KMS-11 (cell line): ENCODE data around the gene WASHC3.
A peak's percentile ranks its signal among the peaks of the same experiment; 100 is the strongest.

Source experiments
- H2AFZ ChIP-seq: fragments of 200-600 bp; sonication (generic); 2 replicates; pipeline ENCODE4 v1.6.1; 2016; ENCODE audit warnings: antibody characterized with exemption, mixed run types, low read depth
- H3K27ac ChIP-seq: fragments of 200-600 bp; sonication (generic); 2 replicates; pipeline ENCODE4 v1.6.1; 2016; ENCODE audit warnings: mild to moderate bottlenecking, mixed run types
- H3K27me3 ChIP-seq: fragments of 200-600 bp; sonication (generic); 2 replicates; pipeline ENCODE4 v1.6.1; 2017; ENCODE audit warnings: mild to moderate bottlenecking, low read depth, mixed run types, moderate library complexity; ENCODE audit not compliant: insufficient read depth
- H3K36me3 ChIP-seq: fragments of 200-600 bp; sonication (generic); 2 replicates; pipeline ENCODE4 v1.6.1; 2017; ENCODE audit warnings: mild to moderate bottlenecking, mixed run types; ENCODE audit not compliant: insufficient read depth
- H3K4me1 ChIP-seq: fragments of 200-600 bp; sonication (generic); 2 replicates; pipeline ENCODE4 v1.6.1; 2016; ENCODE audit warnings: mild to moderate bottlenecking, low read depth, mixed run types; ENCODE audit not compliant: poor library complexity, severe bottlenecking
- H3K4me2 ChIP-seq: fragments of 200-600 bp; sonication (generic); 2 replicates; pipeline ENCODE4 v1.7.0; 2016; ENCODE audit warnings: mild to moderate bottlenecking, mixed run types
- H3K4me3 ChIP-seq: fragments of 200-600 bp; sonication (generic); IDR thresholded peaks from 2 replicates; pipeline ENCODE4 v1.6.1; 2017; ENCODE audit warnings: low read depth, low read length, mixed read lengths; ENCODE audit not compliant: insufficient read depth
- H3K79me2 ChIP-seq: fragments of 200-600 bp; sonication (generic); 2 replicates; pipeline ENCODE4 v1.6.1; 2016; ENCODE audit warnings: low read depth, mixed run types; ENCODE audit not compliant: insufficient read depth
- H3K9ac ChIP-seq: fragments of 200-600 bp; sonication (generic); 2 replicates; pipeline ENCODE4 v1.6.1; 2016; ENCODE audit warnings: mild to moderate bottlenecking, mixed run types
- H4K20me1 ChIP-seq: fragments of 200-600 bp; sonication (generic); 2 replicates; pipeline ENCODE4 v1.6.1; 2016; ENCODE audit warnings: mild to moderate bottlenecking, mixed run types; ENCODE audit not compliant: insufficient read depth
- TF ChIP-seq, protein P1 (sequence below): fragments of 200-600 bp; sonication (generic); conservative IDR thresholded peaks from 2 replicates; pipeline ENCODE4 v1.6.1; 2017; ENCODE audit warnings: low read depth, mild to moderate bottlenecking, antibody characterized with exemption, low read length, moderate library complexity, mixed read lengths

WASHC3 gene

DNA sequence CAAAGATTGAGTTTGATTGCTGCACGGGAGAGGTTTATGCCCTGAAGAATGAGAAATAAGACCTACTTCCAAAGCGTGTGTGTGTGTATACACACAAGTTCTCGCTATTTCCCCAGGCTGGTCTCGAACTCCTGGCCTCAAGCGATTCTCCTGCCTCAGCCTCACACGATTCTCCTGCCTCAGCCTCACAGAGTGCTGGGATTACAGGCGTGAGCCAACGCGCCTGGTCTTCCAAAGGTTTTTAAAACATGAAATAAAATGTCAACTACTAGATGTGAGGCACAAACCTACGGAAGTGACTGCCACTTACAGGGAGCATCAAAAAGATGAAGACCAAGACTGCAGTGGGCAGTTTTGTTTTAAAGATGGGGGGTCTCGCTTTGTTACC lies 622 bp upstream of the WASHC3 start:
- Histone ChIP-seq H3K27me3 (no peaks in the 10 kb centered on the region), H3K79me2 (no peaks in the 10 kb centered on the region), H3K4me2 (peak overlapping the region; percentile 82), H3K4me1 (peaks cover 8% of the 10 kb centered on the region), H2AFZ (peak overlapping the region; percentile 93), H3K27ac (no peak overlapping the region), H3K9ac (no peak overlapping the region), H3K36me3 (no peaks in the 10 kb centered on the region), H3K4me3 (no peak overlapping the region), H4K20me1 (no peaks in the 10 kb centered on the region)
- TF ChIP-seq, protein P1, sequence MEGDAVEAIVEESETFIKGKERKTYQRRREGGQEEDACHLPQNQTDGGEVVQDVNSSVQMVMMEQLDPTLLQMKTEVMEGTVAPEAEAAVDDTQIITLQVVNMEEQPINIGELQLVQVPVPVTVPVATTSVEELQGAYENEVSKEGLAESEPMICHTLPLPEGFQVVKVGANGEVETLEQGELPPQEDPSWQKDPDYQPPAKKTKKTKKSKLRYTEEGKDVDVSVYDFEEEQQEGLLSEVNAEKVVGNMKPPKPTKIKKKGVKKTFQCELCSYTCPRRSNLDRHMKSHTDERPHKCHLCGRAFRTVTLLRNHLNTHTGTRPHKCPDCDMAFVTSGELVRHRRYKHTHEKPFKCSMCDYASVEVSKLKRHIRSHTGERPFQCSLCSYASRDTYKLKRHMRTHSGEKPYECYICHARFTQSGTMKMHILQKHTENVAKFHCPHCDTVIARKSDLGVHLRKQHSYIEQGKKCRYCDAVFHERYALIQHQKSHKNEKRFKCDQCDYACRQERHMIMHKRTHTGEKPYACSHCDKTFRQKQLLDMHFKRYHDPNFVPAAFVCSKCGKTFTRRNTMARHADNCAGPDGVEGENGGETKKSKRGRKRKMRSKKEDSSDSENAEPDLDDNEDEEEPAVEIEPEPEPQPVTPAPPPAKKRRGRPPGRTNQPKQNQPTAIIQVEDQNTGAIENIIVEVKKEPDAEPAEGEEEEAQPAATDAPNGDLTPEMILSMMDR: no peak

DNA sequence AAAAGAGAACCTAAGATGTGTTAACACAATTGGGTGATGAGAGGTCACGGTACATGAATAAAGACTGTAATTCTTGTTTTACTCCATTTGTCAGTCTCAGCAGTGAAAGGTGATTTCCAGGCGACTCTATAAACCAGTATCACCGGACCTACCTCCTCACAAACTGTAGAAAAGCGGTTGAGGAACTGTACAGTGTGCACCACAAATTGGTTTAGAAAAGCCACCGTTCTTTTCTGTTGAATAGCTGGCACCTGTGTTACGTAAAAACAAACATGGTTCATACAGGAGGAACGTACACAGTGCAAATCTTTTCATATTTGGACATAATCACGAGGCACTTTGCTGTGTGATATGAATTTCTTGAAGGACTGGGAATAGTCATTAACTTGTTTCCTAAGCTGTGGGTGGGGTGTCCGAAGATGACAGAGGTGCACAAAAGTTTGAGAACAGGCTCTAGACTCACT lies 663 bp downstream of the WASHC3 start:
- Histone ChIP-seq H4K20me1 (no peaks in the 10 kb centered on the region), H3K36me3 (no peaks in the 10 kb centered on the region), H3K27me3 (no peaks in the 10 kb centered on the region), H3K4me1 (peaks cover 8% of the 10 kb centered on the region), H3K79me2 (no peaks in the 10 kb centered on the region), H2AFZ (peak overlapping the region; percentile 93), H3K4me2 (peak overlapping the region; percentile 82), H3K4me3 (no peak overlapping the region), H3K9ac (peak overlapping the region; percentile 72), H3K27ac (peak overlapping the region; percentile 71)
- TF ChIP-seq, protein P1: no peak

DNA sequence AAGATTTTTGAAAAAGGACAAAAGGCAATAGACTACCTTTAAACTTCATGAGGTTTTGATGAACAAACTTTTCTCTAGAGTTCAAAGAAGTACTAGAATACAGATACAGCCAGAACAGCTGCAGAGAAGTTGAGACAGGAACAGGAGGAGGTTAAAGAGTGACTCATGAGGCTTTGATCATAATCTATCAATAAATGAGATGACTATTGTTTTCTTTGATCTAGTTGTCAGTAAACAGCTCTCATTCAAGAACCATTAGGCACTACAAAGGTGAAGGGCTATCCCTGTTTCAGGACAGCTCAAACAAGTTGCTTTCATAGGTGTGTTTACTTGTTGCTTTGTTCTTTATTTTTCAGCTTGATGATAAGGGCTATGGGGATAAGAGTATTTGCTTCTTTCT lies 2.4 kb downstream of the WASHC3 start:
- no peaks in the 10 kb centered on the region for H4K20me1 ChIP-seq
- TF ChIP-seq, protein P1: no peak
- no peak overlapping the region for H3K27ac ChIP-seq
- no peaks in the 10 kb centered on the region for H3K27me3 ChIP-seq
- no peaks in the 10 kb centered on the region for H3K79me2 ChIP-seq
- H2AFZ ChIP-seq: no peak overlapping the region
- no peak overlapping the region for H3K4me2 ChIP-seq
- H3K9ac ChIP-seq: no peak overlapping the region
- no peak overlapping the region for H3K4me3 ChIP-seq
- peaks cover 8% of the 10 kb centered on the region for H3K4me1 ChIP-seq
- no peaks in the 10 kb centered on the region for H3K36me3 ChIP-seq

DNA sequence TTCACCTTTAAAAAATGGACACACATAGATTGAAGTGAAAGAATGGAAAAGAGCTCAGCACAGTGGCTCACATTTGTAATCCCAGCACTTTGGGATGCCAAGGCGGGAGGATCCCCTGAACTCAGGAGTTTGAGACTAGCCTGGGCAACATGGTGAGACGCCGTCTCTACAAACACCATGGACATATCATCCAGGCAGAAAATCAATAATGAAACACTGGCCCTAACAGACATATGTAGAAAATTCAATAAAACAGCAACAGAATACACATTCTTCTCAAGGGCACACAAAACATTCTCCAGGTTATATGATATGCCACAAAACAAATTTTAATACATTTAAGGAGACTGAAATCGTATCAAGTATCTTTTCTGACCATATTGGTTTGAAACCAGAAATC lies 7.4 kb downstream of the WASHC3 start:
- Histone ChIP-seq H3K36me3 (no peaks in the 10 kb centered on the region), H3K4me1 (no peaks in the 10 kb centered on the region), H2AFZ (no peak overlapping the region), H3K4me3 (no peak overlapping the region), H4K20me1 (no peaks in the 10 kb centered on the region), H3K9ac (no peak overlapping the region), H3K27me3 (no peaks in the 10 kb centered on the region), H3K4me2 (no peak overlapping the region), H3K79me2 (no peaks in the 10 kb centered on the region), H3K27ac (no peak overlapping the region)
- TF ChIP-seq, protein P1: no peak

DNA sequence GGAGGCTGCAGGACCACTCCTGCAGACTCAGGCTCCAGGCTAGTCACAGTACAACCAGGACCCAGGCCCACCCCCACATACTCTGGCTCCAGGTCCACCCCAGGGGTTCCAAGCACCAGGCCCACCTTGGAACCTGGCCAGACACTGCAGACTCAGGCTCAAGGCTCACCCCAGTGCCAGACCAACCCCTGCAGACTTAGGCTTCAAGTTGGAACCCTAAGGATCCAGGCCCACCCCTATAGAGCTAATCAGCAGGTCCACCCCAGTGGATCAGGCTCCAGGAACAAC lies 8.8 kb downstream of the WASHC3 start:
- no peak overlapping the region for H3K4me3 ChIP-seq
- no peak overlapping the region for H3K4me2 ChIP-seq
- no peaks in the 10 kb centered on the region for H3K36me3 ChIP-seq
- no peak overlapping the region for H3K27ac ChIP-seq
- no peak overlapping the region for H3K9ac ChIP-seq
- H3K79me2 ChIP-seq: no peaks in the 10 kb centered on the region
- no peak overlapping the region for H2AFZ ChIP-seq
- no peaks in the 10 kb centered on the region for H3K27me3 ChIP-seq
- TF ChIP-seq, protein P1: no peak
- no peaks in the 10 kb centered on the region for H4K20me1 ChIP-seq
- no peaks in the 10 kb centered on the region for H3K4me1 ChIP-seq
